Kasumi-1 (cell line): ENCODE measurements around the gene ASB6.
"Not testable (repeated sequence)": the region's sequence is repeated elsewhere in the genome, so short reads cannot be mapped to it uniquely, and the experiment has no call there.

Source experiments
- DNase-seq, 2 experiments: peaks; one replicate each; lab custom pipeline; 2025; lab: John Stamatoyannopoulos, UW

The ASB6 gene

GRCh38 chr9:129644365-129644764 lies 2.4 kb upstream of the ASB6 start:
- DNase-seq, result no peak

GRCh38 chr9:129643706-129644105 lies 1.8 kb upstream of the ASB6 start:
- DNase-seq, result no peak

DNA sequence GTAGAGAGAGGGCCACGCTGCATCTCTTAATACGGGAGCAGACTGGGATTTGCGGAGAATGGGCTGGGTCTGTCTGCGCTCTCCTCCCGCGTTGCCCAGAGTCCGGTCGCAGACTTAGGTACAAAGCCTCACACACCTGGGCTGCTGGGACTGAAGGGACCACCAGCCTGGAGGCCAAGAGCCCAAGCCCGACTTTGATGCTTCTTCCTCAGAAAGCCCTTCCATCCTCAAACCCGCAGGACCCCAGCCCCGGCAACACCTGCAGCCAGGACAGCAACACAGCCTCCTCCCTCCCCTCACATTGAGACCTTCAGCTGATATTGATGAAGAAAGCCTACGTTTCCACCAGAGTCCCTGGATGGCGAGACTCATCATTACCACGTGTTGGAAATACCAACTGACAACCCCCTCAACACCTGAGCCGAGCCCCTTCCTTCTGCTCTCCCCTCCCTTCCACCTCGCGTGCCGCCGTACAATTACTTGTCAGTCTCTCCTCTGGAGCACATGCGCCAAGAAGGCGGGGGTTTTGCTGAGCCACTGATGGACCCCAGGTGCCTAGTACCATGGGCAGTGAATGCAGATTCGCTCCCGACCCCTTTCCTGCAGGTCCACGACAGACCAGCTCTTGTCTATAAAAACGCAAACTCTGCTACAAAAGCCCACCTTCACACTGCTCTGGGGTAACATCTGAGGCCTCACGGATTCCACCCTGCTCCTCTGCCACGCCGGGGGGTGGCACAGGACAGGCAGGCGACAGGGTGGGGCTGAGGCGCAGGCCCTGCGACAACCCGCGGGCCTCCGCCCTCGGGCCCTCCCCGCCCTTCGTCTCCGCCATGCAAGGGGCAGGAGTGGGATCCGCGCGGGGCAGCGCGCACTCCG lies 841 bp downstream of the ASB6 start:
- DNase-seq, result no peak

DNA sequence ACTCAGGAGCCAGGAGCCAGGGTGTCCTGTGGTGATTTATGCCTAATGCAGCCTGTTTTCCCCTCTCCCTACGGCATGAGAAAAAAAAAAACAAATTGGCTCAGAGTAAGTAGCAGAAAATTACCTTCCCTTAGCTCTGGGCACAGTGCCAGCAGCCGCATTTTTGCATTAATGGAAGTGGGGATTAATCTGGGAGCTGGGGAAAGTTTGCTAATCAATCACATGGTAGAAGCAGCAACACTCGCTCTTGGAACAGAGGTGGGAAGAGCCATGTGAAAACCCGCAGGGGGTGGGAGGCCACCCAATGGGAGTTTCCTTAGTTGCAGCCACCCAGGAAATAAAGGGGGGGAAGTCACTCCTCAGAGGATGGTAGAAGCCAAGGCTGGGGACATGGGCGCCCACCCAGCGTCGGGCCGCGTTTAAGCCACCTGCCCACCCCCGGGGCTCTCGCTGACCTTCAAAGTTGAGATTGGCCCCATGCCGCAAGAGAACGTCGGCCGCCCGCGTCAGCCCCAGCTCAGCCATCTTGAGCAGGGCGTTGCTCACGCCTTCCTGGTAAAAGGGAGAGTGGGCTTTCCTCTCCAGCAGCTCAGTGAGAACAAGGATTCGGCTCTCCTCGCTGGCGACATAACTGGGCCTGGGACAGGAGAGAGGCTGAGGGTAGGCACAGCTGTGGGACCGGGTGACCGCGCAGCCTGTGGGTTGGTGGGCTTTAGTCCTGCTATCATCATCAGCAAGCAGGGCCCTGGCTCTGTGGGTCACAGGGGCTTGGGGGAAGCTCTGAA lies 1.7 kb downstream of the ASB6 start:
- no peak for DNase-seq

GRCh38 chr9:129639756-129640085 lies 2.2 kb downstream of the ASB6 start:
- no peak for DNase-seq

DNA sequence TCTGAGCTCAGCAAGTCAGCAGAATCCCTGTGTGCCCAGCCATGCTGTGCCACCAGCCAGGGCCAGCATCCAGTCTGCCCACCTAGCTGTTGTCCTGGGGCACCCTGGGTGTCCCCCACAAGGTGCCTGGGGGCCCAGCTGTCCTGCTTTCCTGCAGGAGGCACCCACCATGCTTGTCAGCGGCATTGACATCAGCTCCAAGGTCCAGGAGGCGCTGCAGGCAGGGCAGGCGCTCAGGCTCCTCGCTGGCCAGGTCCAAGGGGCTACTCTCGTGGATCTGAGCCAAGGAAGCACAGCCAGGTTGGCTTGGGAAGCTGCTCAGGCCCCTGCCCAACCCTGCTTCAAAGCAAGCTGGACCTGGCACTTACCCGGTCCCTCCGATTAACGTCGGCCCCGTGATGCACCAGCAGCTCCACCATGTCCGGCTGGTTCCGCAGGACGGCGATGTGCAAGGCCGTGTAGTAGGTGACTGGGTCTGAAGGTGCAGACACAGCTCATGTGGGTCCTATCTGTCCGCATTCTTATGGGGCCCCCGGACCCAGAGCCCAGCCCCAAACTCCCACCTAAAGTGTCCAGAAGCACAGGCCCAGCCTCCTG lies 2.8 kb downstream of the ASB6 start:
- no peak for DNase-seq

DNA sequence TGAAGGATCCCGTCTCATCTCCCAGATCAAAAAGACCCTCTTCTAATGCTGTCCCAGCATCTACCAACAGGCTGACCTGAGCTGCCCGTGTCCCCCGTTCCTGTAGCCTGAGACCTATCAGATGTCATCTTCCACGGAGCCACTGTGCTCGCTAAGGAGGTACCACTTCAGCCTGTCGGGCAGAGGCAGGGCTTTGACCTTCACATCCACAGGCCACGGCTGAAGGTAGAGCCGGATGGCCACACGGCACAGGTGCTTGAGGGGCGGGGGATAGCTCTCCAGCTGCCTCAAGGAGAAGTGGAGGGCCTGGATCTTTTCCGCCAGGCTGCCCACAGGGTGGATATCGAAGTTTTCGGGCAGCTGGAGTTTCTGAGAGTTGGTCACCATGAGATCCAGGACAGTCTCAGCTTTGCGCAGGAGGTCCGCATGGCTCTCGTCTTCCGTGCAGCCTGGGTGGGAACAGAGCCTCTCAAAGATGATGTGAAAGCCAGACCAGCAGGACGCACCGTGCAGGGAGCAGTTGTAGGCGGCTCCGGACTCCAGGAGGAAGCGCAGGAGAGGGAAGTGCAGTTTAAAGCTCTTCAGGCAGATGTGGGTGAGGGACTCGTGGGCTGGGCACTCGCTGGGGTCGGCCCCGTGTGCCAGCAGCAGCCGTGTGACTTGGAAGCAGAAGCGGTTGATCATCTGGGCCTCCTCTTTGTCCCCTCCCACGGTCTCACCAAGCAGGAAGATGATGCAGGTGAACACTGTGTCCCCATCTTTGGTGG lies 4.1 kb downstream of the ASB6 start:
- DNase-seq, result no peak

GRCh38 chr9:129637102-129637501 lies 4.8 kb downstream of the ASB6 start:
- DNase-seq, result no peak

- not testable (repeated sequence) for DNase-seq
These were observed 5.6 kb downstream of the ASB6 start for GRCh38 chr9:129636343-129636742.

- DNase-seq, result no peak
These were observed 6.6 kb downstream of the ASB6 start for GRCh38 chr9:129635099-129636065.

- DNase-seq, result no peak
These were observed 8.1 kb downstream of the ASB6 start for GRCh38 chr9:129633848-129634247.

DNA sequence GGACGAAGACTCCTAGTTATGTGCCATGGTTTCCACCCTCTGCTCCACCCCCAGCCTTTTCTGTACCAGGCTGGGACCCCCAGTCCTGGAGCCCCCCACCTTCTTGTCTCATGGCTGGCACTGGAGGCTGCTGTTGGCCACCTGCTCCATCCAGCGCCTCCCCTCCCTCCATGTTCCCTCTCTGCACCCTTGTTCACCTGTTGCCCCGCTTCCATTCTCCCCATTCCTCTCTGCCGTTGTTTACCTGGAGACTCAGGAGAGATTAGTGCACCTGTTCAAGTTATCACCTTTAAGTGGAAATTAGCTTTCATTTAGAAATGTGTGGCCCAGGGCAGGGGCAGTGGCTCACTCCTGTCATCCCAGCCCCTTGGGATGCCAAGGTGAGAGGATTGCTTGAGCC lies 8.7 kb downstream of the ASB6 start:
- no peak for DNase-seq

DNA sequence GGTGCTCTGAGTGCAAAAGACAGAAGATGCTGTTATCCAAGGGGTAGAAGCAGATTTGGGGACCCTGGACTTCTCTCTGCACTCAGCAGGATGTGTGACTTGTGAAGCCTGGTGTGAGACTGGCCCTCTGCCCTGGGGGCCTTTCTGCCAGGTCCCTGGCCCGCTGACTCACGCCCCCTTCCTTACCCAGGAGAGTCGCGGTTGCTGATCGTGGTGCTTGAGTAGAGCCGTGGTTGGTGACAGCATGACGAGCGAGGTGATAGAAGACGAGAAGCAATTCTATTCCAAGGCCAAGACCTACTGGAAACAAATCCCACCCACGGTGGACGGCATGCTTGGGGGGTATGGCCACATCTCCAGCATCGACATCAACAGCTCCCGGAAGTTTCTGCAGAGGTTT lies 9.5 kb downstream of the ASB6 start:
- no peak for DNase-seq

DNA sequence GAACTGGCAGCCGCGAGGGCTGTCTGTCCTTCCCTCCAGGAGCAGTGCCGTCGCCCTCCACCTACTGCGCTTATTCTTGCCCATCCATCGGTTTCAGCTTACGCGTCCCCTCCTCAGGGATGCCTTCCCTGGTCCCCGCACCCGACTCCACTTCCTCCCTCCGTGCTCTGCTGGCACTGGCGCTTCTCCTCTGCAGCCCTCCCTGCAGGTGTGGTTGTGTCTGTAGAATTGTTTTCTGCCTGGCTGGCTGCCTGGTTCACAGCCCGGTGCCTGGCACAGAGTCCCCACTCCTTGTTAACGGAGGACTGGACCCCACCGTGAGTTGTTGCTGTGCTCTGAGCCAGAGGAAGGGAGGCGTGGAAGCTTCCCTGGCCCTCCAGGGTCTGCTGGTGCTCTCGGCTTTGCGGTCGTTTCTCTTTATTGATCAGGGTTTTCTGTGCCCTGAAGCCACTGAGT lies 10.2 kb downstream of the ASB6 start:
- no peak for DNase-seq

GRCh38 chr9:129630967-129631673 lies 10.8 kb downstream of the ASB6 start:
- DNase-seq, result no peak

DNA sequence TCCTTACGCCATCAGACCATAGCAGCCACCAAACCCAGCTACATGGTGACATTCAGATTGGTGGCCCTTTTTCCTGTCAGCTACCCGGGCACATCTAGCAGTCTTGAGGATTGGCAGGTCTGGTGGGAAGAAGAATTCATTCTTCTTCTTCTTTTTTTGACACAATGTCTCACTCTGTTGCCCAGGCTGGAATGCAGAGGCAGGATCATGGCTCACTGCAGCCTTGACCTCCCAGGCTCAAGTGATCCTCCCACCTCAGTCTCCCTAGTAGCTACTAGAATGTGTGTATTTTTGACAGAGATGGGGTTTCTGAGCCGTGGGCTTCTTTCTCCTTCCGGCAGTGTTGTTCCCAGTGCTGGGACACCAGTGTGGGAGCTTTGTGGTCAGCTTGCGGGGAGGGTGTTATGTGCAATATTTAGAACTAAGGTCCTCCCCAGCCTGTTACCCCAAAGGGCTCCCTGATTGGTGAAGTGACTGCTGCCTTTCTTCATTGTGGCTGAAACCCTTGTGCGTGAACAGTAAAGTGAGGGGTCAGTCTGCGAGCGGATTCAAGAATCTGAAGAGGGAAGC lies 12.6 kb downstream of the ASB6 start:
- DNase-seq, result no peak

GRCh38 chr9:129628709-129629108 lies 13.2 kb downstream of the ASB6 start:
- no peak for DNase-seq

DNA sequence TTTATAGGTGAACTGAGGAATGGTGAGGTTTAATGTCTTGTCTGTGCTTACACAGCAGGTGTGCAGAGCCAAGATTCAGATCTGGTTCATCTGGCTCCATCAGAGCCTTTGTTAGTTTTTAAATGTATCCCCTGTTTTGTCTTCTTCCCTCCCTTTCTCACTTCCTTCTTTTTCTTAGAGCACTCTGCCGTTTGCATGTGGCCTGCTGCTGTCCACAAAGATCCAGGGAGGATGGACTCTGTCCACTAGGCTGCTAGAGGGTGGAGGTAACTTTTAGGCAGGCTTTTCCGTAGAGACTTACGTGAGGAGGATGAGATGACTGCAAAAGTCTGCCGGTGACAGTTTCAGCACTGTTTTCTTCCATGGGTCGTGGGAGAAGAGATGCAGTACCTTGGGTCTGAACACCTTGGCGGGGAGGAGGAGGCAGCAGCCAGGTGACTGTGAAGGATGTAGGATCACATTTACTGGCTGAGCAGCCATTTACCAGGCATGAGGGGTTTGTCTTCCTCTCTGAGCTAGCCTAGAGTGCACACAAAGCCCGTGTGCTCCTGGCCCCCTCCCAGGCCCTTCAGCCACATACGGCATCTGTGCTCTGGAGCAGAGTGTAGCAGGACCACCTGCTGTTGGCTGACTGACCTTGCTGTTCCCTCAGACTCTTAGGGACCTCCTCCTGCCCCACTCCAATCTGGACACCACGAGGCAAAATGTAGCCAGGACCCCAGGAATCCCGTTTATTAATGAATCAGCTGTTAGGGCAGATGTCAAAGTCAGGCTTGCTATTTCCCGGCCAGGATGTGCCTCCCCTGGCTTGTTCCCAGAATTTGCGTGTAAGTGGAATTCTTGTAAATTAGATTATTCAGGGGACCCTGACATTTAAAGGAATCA lies 14.2 kb downstream of the ASB6 start:
- DNase-seq, result no peak
